ENCODE data around the gene TMEM245.

DNA sequence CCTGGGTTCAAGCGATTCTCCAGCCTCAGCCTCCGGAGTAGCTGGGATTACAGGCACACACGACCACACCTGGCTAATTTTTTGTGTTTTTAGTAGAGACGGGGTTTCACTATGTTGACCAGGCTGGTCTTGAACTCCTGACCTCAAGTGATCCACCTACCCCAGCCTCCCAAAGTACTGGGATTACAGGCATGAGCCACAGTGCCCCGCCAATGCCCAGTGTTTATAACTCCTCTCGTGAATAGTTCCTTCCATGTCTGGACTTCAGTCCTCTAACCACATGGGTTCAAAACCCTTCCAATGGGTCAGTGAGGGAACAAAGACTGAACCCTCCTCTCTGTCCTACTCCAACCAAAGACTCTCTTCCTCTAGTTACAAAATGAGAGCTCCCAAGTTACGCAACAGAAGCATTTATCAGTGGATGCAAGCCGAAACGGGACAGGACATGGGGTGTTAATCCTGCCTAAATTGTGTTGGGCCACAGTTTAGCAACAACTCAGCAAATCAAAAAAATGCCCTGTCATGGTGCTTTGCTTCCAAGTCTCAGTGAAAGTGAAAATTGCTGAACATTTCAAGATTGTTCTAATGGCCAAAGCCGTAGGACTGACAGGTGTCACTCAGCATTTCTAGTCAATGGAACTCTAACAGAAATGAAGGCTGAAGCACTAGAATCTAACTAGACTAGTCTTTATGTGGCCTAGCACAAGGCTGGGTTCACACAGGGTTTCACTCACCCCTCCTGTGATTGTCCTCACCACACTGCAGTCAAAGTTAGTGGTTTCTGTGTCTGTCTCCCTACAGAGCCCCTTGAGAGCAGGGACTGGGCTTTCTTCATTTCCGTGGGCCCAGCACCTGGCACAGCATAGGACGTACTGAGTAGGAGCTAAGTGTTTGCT lies 3.2 kb upstream of the TMEM245 start:
- TF ChIP-seq, protein P1, sequence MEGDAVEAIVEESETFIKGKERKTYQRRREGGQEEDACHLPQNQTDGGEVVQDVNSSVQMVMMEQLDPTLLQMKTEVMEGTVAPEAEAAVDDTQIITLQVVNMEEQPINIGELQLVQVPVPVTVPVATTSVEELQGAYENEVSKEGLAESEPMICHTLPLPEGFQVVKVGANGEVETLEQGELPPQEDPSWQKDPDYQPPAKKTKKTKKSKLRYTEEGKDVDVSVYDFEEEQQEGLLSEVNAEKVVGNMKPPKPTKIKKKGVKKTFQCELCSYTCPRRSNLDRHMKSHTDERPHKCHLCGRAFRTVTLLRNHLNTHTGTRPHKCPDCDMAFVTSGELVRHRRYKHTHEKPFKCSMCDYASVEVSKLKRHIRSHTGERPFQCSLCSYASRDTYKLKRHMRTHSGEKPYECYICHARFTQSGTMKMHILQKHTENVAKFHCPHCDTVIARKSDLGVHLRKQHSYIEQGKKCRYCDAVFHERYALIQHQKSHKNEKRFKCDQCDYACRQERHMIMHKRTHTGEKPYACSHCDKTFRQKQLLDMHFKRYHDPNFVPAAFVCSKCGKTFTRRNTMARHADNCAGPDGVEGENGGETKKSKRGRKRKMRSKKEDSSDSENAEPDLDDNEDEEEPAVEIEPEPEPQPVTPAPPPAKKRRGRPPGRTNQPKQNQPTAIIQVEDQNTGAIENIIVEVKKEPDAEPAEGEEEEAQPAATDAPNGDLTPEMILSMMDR (IDR thresholded peaks at IDR 0.05; ENCODE audit: insufficient read depth, low read depth, low read length), result no peak
- no peak for TF ChIP-seq EZH2 (IDR thresholded peaks at IDR 0.05; ENCODE audit: insufficient read depth, low read length)
